HEK293 (cell line): ENCODE data around the gene ARMS2.

Experiments
- CTCF ChIA-PET: fragments of 350-600 bp; formaldehyde crosslinking; extraction: SDS; loops from one replicate; lab custom pipeline; 2021; ENCODE audit warnings: antibody characterized with exemption; lab: Yijun Ruan, JAX
- POLR2A ChIA-PET: fragments of 300-600 bp; formaldehyde crosslinking; extraction: SDS; loops from one replicate; lab custom pipeline; 2020; ENCODE audit warnings: antibody characterized with exemption, inconsistent platforms; lab: Yijun Ruan, JAX
- H3K27ac ChIP-seq: fragments of 200-500 bp; sonication (Bioruptor generic); 2 replicates; pipeline ENCODE4 v1.5.1; 2014; ENCODE audit warnings: low read depth, low read length, control low read depth, inconsistent platforms; ENCODE audit errors: extremely low read depth
- H3K36me3 ChIP-seq, 2 experiments: fragments of 200-500 bp in 1 of 2; sonication (Bioruptor generic) in 1 of 2; 1 replicate in 1 of 2; 2 replicates in 1 of 2; pipeline ENCODE4 v1.5.1; 2014 to 2017; ENCODE audit warnings: inconsistent platforms in 2 of 2, low read length in 2 of 2; ENCODE audit not compliant: control insufficient read depth in 2 of 2, insufficient read depth in 1 of 2
- H3K4me1 ChIP-seq: fragments of 200-500 bp; sonication (Bioruptor generic); 2 replicates; pipeline ENCODE4 v1.5.1; 2014; ENCODE audit warnings: mild to moderate bottlenecking, low read length, inconsistent platforms; ENCODE audit not compliant: control insufficient read depth, insufficient read depth
- H3K4me3 ChIP-seq: 2 replicates; pipeline ENCODE4 v1.5.1; 2011; ENCODE audit warnings: low read depth, mild to moderate bottlenecking, control low read depth, low read length, moderate library complexity
- H3K9me3 ChIP-seq: fragments of 200-500 bp; sonication (Bioruptor generic); 2 replicates; pipeline ENCODE4 v1.5.1; 2014; ENCODE audit warnings: low read depth, low read length, inconsistent platforms; ENCODE audit not compliant: control insufficient read depth, insufficient read depth
- EGR2 ChIP-seq: fragments of 450-650 bp; formaldehyde crosslinking; IDR thresholded peaks from 2 replicates; pipeline ENCODE4 v1.5.1; 2016; ENCODE audit warnings: low read depth, missing biosample characterization, missing genetic modification characterization
- YY1 ChIP-seq: fragments of 450-650 bp; formaldehyde crosslinking; IDR thresholded peaks from 2 replicates; pipeline ENCODE4 v1.5.1; 2018; ENCODE audit warnings: missing biosample characterization, missing genetic modification characterization
- YY2 ChIP-seq: fragments of 450-650 bp; formaldehyde crosslinking; IDR thresholded peaks from 2 replicates; pipeline ENCODE4 v1.5.1; 2016; ENCODE audit warnings: missing biosample characterization, missing genetic modification characterization
- ZNF114 ChIP-seq: fragments of 450-650 bp; formaldehyde crosslinking; IDR thresholded peaks from 2 replicates; pipeline ENCODE4 v1.5.0; 2017; ENCODE audit warnings: missing biosample characterization, missing genetic modification characterization
- ZNF248 ChIP-seq: fragments of 450-650 bp; formaldehyde crosslinking; IDR thresholded peaks from 2 replicates; pipeline ENCODE4 v1.5.1; 2017; ENCODE audit warnings: missing biosample characterization, missing genetic modification characterization
- ZNF354C ChIP-seq: fragments of 450-650 bp; formaldehyde crosslinking; IDR thresholded peaks from 2 replicates; pipeline ENCODE4 v1.5.1; 2016; ENCODE audit warnings: missing biosample characterization, missing genetic modification characterization, low read depth, borderline replicate concordance
- ZNF394 ChIP-seq: fragments of 450-650 bp; formaldehyde crosslinking; IDR thresholded peaks from 2 replicates; pipeline ENCODE4 v1.5.1; 2016; ENCODE audit warnings: missing biosample characterization, missing genetic modification characterization, mild to moderate bottlenecking, moderate library complexity, borderline replicate concordance
- ZNF510 ChIP-seq: fragments of 450-650 bp; formaldehyde crosslinking; IDR thresholded peaks from 2 replicates; pipeline ENCODE4 v1.5.1; 2018; ENCODE audit warnings: mild to moderate bottlenecking, missing genetic modification characterization, missing biosample characterization; ENCODE audit not compliant: insufficient replicate concordance
- ZNF521 ChIP-seq: fragments of 450-650 bp; formaldehyde crosslinking; IDR thresholded peaks from 2 replicates; pipeline ENCODE4 v1.5.1; 2017; ENCODE audit warnings: missing biosample characterization, mild to moderate bottlenecking, missing genetic modification characterization
- ZNF530 ChIP-seq: fragments of 450-650 bp; formaldehyde crosslinking; IDR thresholded peaks from 2 replicates; pipeline ENCODE4 v1.5.1; 2016; ENCODE audit warnings: low read depth, missing biosample characterization, missing genetic modification characterization
- ZNF548 ChIP-seq: fragments of 450-650 bp; formaldehyde crosslinking; IDR thresholded peaks from 2 replicates; pipeline ENCODE4 v1.5.1; 2016; ENCODE audit warnings: missing biosample characterization, missing genetic modification characterization
- ZNF549 ChIP-seq: fragments of 450-650 bp; IDR thresholded peaks from 2 replicates; pipeline ENCODE4 v1.5.1; 2018; ENCODE audit warnings: missing biosample characterization, missing genetic modification characterization, mild to moderate bottlenecking, inconsistent platforms, moderate library complexity
- ZNF560 ChIP-seq: fragments of 450-650 bp; formaldehyde crosslinking; IDR thresholded peaks from 2 replicates; pipeline ENCODE4 v1.5.1; 2017; ENCODE audit warnings: missing biosample characterization, missing genetic modification characterization, borderline replicate concordance
- ZNF843 ChIP-seq: fragments of 450-650 bp; formaldehyde crosslinking; IDR thresholded peaks from 2 replicates; pipeline ENCODE4 v1.5.1; 2016; ENCODE audit warnings: missing biosample characterization, missing genetic modification characterization
- TF ChIP-seq, protein P1 (sequence below): fragments of 450-650 bp; formaldehyde crosslinking; optimal IDR thresholded peaks from 2 replicates; pipeline ENCODE3; 2016; ENCODE audit warnings: missing biosample characterization, mild to moderate bottlenecking, missing genetic modification characterization
- TF ChIP-seq, protein P2 (sequence below): fragments of 450-650 bp; formaldehyde crosslinking; IDR thresholded peaks from 2 replicates; pipeline ENCODE4 v1.5.1; 2017; ENCODE audit warnings: missing biosample characterization, missing genetic modification characterization
- TF ChIP-seq, protein P3 (sequence below): fragments of 450-650 bp; formaldehyde crosslinking; IDR thresholded peaks from 2 replicates; pipeline ENCODE4 v1.5.1; 2016; ENCODE audit warnings: missing biosample characterization, missing genetic modification characterization
- TF ChIP-seq, protein P4 (sequence below): fragments of 450-650 bp; formaldehyde crosslinking; IDR thresholded peaks from 2 replicates; pipeline ENCODE4 v1.5.1; 2017; ENCODE audit warnings: missing biosample characterization, missing genetic modification characterization
- TF ChIP-seq, protein P5 (sequence below): fragments of 450-650 bp; IDR thresholded peaks from 2 replicates; pipeline ENCODE4 v1.5.1; 2018; ENCODE audit warnings: missing biosample characterization, missing genetic modification characterization

The ARMS2 gene

DNA sequence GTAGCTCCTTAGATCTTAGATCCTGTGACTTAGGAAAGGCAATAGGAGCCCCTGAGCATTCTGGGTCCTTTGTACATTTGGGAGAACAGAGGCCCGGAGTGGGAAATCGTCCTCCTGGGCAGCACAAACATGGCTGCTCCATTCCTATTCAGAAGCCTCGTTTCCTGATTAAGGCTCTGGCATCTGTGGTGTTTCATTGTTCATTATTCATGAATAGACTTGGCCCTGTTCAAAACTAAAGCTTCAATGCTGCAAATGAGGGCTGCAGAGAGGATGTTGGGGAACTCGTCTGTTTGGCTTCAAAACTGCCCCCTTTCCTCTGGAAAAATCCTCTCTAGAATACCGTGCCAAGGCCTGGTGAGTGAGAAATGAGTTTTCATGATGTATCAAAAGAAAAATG lies 3.5 kb downstream of the ARMS2 start:
- Histone ChIP-seq H3K36me3 (no peaks in the 10 kb centered on the region), H3K4me1 (peaks cover 2% of the 10 kb centered on the region; the same call in 1 of the 2 replicates), H3K9me3 (no peaks in the 10 kb centered on the region), H3K27ac (no peak overlapping the region), H3K4me3 (no peak overlapping the region)
- ChIA-PET POLR2A (no interaction called here), CTCF (interaction anchor here (0.7 to 1.4 kb wide), 4 partner anchors 22 to 404 kb away, joined by 3 to 7 read pairs (median 3); no protein-coding TSS in a partner anchor)
- TF ChIP-seq ZNF549 (tag by site-specific recombination): no peak
- no peak for TF ChIP-seq ZNF114 (tag by site-specific recombination)
- TF ChIP-seq, protein P1, sequence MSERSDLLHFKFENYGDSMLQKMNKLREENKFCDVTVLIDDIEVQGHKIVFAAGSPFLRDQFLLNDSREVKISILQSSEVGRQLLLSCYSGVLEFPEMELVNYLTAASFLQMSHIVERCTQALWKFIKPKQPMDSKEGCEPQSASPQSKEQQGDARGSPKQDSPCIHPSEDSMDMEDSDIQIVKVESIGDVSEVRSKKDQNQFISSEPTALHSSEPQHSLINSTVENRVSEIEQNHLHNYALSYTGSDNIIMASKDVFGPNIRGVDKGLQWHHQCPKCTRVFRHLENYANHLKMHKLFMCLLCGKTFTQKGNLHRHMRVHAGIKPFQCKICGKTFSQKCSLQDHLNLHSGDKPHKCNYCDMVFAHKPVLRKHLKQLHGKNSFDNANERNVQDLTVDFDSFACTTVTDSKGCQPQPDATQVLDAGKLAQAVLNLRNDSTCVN (tag by site-specific recombination): no peak
- no peak for TF ChIP-seq YY1
- TF ChIP-seq ZNF354C (tag by site-specific recombination): no peak
- no peak for TF ChIP-seq ZNF248 (tag by site-specific recombination)
- TF ChIP-seq ZNF560 (tag by site-specific recombination): no peak
- TF ChIP-seq, protein P2, sequence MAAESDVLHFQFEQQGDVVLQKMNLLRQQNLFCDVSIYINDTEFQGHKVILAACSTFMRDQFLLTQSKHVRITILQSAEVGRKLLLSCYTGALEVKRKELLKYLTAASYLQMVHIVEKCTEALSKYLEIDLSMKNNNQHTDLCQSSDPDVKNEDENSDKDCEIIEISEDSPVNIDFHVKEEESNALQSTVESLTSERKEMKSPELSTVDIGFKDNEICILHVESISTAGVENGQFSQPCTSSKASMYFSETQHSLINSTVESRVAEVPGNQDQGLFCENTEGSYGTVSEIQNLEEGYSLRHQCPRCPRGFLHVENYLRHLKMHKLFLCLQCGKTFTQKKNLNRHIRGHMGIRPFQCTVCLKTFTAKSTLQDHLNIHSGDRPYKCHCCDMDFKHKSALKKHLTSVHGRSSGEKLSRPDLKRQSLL (tag by site-specific recombination): no peak
- TF ChIP-seq ZNF521 (tag by site-specific recombination): no peak
- TF ChIP-seq ZNF510: no peak
- TF ChIP-seq YY2 (tag by site-specific recombination): no peak
- no peak for TF ChIP-seq ZNF843 (tag by site-specific recombination)
- no peak for TF ChIP-seq ZNF394 (tag by site-specific recombination)
- TF ChIP-seq EGR2 (tag by site-specific recombination): no peak
- TF ChIP-seq, protein P3, sequence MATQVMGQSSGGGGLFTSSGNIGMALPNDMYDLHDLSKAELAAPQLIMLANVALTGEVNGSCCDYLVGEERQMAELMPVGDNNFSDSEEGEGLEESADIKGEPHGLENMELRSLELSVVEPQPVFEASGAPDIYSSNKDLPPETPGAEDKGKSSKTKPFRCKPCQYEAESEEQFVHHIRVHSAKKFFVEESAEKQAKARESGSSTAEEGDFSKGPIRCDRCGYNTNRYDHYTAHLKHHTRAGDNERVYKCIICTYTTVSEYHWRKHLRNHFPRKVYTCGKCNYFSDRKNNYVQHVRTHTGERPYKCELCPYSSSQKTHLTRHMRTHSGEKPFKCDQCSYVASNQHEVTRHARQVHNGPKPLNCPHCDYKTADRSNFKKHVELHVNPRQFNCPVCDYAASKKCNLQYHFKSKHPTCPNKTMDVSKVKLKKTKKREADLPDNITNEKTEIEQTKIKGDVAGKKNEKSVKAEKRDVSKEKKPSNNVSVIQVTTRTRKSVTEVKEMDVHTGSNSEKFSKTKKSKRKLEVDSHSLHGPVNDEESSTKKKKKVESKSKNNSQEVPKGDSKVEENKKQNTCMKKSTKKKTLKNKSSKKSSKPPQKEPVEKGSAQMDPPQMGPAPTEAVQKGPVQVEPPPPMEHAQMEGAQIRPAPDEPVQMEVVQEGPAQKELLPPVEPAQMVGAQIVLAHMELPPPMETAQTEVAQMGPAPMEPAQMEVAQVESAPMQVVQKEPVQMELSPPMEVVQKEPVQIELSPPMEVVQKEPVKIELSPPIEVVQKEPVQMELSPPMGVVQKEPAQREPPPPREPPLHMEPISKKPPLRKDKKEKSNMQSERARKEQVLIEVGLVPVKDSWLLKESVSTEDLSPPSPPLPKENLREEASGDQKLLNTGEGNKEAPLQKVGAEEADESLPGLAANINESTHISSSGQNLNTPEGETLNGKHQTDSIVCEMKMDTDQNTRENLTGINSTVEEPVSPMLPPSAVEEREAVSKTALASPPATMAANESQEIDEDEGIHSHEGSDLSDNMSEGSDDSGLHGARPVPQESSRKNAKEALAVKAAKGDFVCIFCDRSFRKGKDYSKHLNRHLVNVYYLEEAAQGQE: no peak
- no peak for TF ChIP-seq ZNF548
- TF ChIP-seq, protein P4, sequence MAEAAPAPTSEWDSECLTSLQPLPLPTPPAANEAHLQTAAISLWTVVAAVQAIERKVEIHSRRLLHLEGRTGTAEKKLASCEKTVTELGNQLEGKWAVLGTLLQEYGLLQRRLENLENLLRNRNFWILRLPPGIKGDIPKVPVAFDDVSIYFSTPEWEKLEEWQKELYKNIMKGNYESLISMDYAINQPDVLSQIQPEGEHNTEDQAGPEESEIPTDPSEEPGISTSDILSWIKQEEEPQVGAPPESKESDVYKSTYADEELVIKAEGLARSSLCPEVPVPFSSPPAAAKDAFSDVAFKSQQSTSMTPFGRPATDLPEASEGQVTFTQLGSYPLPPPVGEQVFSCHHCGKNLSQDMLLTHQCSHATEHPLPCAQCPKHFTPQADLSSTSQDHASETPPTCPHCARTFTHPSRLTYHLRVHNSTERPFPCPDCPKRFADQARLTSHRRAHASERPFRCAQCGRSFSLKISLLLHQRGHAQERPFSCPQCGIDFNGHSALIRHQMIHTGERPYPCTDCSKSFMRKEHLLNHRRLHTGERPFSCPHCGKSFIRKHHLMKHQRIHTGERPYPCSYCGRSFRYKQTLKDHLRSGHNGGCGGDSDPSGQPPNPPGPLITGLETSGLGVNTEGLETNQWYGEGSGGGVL (tag by site-specific recombination): no peak
- TF ChIP-seq, protein P5, sequence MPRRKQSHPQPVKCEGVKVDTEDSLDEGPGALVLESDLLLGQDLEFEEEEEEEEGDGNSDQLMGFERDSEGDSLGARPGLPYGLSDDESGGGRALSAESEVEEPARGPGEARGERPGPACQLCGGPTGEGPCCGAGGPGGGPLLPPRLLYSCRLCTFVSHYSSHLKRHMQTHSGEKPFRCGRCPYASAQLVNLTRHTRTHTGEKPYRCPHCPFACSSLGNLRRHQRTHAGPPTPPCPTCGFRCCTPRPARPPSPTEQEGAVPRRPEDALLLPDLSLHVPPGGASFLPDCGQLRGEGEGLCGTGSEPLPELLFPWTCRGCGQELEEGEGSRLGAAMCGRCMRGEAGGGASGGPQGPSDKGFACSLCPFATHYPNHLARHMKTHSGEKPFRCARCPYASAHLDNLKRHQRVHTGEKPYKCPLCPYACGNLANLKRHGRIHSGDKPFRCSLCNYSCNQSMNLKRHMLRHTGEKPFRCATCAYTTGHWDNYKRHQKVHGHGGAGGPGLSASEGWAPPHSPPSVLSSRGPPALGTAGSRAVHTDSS (tag by site-specific recombination): no peak
- no peak for TF ChIP-seq ZNF530 (tag by site-specific recombination)
